RWPE1 (cell line): ENCODE measurements around the gene ZDHHC17.

Experiments
- CTCF ChIA-PET: fragments of 350-600 bp; sonication (Branson Sonifier 250); formaldehyde crosslinking; extraction: SDS; loops from one replicate; lab custom pipeline; 2021; lab: Yijun Ruan, JAX
- POLR2A ChIA-PET: fragments of 400-600 bp; formaldehyde crosslinking; extraction: SDS; loops from one replicate; lab custom pipeline; 2020; ENCODE audit warnings: antibody characterized with exemption; ENCODE audit not compliant: low non-redundant PET; lab: Yijun Ruan, JAX
- DNase-seq: peaks from one replicate; pipeline ENCODE4 v3.0.0; 2012; ENCODE audit warnings: low spot score
- H3K27ac ChIP-seq: fragments of 450-650 bp; 2 replicates; pipeline ENCODE4 v1.5.1; 2017
- TF ChIP-seq, protein P1 (sequence below): fragments of 450-650 bp; conservative IDR thresholded peaks from 2 replicates; pipeline ENCODE4 v1.5.1; 2017; ENCODE audit warnings: low read depth, mild to moderate bottlenecking

The ZDHHC17 gene

DNA sequence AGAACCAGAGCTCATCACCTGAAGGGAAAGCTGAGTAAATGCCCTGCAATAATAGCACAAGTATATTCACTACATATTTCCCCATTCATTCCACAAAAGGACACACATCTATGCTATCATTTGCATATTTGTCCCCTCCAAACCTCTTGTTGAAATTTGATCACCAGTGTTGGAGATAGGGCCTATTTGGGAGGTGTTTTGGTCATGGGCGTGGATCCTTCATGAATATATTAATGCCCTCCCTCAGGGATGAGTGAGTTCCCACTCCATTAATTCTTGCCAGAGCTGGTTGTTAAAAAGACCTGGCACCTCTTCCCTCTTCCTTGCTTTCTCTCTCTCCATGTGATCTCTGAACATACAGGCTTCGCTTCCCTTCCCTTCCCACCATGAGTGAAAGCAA, 18.6 kb upstream of the ZDHHC17 start:
- no peak for DNase-seq
- POLR2A ChIA-PET: no interaction called here
- no peak overlapping the region for H3K27ac ChIP-seq
- TF ChIP-seq, protein P1, sequence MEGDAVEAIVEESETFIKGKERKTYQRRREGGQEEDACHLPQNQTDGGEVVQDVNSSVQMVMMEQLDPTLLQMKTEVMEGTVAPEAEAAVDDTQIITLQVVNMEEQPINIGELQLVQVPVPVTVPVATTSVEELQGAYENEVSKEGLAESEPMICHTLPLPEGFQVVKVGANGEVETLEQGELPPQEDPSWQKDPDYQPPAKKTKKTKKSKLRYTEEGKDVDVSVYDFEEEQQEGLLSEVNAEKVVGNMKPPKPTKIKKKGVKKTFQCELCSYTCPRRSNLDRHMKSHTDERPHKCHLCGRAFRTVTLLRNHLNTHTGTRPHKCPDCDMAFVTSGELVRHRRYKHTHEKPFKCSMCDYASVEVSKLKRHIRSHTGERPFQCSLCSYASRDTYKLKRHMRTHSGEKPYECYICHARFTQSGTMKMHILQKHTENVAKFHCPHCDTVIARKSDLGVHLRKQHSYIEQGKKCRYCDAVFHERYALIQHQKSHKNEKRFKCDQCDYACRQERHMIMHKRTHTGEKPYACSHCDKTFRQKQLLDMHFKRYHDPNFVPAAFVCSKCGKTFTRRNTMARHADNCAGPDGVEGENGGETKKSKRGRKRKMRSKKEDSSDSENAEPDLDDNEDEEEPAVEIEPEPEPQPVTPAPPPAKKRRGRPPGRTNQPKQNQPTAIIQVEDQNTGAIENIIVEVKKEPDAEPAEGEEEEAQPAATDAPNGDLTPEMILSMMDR: no peak
- CTCF ChIA-PET: no interaction called here

DNA sequence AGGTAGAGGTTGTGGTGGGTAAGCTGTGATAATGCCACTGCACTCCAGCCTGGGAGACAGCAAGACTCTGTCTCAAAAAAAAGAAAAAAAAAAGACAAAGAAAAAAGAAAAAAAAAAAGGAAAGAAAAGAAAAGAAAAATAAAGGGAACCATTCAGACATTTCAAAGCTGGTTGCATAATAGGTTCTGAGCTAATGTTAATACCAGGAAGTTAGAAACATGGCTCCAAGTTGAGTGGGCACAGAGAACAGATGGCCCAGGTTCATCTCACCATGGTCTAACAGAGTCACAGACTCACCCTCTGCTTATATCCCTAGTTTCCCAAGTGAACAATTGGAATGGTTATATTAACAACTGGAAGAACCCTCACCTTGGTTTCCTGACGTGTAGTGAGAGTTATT, 17.4 kb upstream of the ZDHHC17 start:
- no peak overlapping the region for H3K27ac ChIP-seq
- POLR2A ChIA-PET: no interaction called here
- TF ChIP-seq, protein P1: no peak
- no peak for DNase-seq
- CTCF ChIA-PET: no interaction called here

DNA sequence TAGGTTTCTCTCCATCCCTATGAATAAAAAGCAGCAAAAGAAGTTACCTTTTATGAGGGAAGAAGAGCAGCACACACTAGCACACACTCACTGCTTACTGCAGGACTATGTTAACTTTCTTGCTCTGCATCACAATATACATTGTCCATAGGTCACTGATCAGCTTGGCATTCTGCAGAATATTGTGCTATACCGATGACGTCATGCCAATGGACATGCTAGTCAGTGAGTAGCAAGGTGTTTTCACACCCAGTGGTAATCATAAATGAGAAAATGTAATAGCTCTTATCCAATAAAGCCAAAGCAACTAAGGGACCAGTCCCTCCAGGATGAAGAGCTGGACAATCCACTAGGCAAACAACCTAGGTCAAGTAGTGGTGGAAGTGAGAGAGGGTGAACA, 16.7 kb upstream of the ZDHHC17 start:
- no peak overlapping the region for H3K27ac ChIP-seq
- no peak for DNase-seq
- CTCF ChIA-PET: no interaction called here
- POLR2A ChIA-PET: no interaction called here
- TF ChIP-seq, protein P1: no peak

DNA sequence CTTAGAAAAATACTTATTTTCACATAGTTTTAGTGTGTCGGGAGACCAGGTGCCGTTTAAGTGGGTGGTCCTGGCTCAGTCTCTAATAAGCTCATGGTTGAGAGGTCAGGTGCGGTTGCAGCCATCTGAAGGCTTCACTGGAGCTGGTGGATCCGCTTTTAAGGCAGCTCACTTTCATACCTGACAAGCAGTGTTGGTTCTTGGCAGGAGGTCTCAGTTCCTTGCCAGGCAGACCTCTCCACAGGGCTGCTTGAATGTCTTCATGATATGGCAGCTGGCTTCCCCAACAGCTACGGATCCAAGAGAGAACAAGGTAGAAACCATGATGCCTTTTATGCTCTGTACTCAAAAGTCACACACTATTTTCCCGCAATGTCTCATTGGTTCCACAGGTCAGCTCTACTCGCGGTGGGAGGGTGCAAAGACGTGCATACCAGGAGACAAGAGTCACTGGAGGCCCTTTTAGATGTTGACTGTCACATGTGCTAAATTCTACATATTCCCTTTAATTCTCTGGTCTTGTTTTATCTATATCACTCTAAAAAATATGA, 8.0 kb upstream of the ZDHHC17 start:
- TF ChIP-seq, protein P1: no peak
- H3K27ac ChIP-seq: no peak overlapping the region
- no peak for DNase-seq
- POLR2A ChIA-PET: no interaction called here
- CTCF ChIA-PET: interaction anchor here (0.5 kb wide), 1 partner anchor 18 kb away, joined by 3 read pairs; no protein-coding TSS in a partner anchor

DNA sequence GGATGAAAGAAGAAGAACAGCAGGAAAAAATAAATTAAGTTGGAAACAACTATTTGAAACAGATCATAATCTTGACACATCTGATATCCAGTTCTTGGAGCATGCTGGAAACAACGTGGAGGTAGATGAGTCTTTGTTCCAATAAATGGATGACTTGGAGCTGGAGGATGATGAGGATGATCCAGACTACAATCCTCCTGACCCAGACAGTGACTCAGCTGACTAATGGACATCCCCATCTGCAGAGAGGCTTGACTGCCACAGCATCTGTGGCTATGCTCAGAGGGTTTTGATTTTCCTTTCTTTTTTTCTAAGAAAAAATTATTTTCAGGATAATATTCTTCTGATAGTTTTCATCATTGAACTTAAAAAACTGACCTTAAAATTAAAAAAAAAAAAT, 6.2 kb upstream of the ZDHHC17 start:
- TF ChIP-seq, protein P1: no peak
- H3K27ac ChIP-seq: no peak overlapping the region
- DNase-seq: no peak
- CTCF ChIA-PET: no interaction called here
- POLR2A ChIA-PET: no interaction called here

DNA sequence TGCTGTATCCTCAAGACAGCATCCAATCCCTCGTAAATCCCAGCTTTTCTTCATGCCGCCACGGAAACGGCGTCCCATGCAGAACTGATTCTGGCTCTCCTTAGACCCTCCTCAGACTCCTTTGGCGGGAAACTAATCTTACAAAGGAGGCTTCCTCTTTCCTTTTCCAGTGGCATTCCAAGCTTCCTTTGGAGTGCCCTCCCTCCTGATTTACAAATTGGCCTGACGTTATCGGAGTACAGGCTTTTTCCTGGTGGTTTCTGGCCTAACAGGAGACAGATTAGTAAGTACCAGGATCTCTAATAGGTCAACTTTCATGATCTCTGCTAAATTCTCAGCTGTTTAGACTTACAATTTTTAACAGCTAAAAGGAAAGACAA, 1.3 kb upstream of the ZDHHC17 start:
- CTCF ChIA-PET: interaction anchor here (0.6 kb wide), 1 partner anchor 234 kb away, joined by 3 read pairs; no protein-coding TSS in a partner anchor
- POLR2A ChIA-PET: interaction anchor here (0.5 to 0.7 kb wide), 3 partner anchors 20 to 141 kb away, joined by 4 to 7 read pairs (median 5); no protein-coding TSS in a partner anchor
- DNase-seq: no peak
- TF ChIP-seq, protein P1: no peak
- no peak overlapping the region for H3K27ac ChIP-seq
